CD4-positive, alpha-beta T cell treated with Interferon gamma for 1 hour (primary cell): Measurements from ENCODE around the gene IFNK.

Experiments used
- DNase-seq: peaks from one replicate; pipeline ENCODE4 v3.0.0-alpha.2; 2020

Gene IFNK

GRCh38 chr9:27573634-27574590 is 49.8 kb downstream of the IFNK start:
- peak; percentile 99 for DNase-seq
